Parathyroid adenoma (tissue), 2 donors: ENCODE measurements around the gene COG3.

Source experiments
- H2AFZ ChIP-seq: fragments of 300-600 bp; sonication (generic); one replicate; pipeline ENCODE4 v1.7.0; 2017; ENCODE audit warnings: antibody characterized with exemption, mild to moderate bottlenecking
- H3K27ac ChIP-seq: fragments of 300-600 bp; sonication (generic); one replicate; pipeline ENCODE4 v1.7.0; 2017
- H3K27me3 ChIP-seq: fragments of 300-600 bp; sonication (generic); one replicate; pipeline ENCODE4 v1.7.0; 2017; ENCODE audit warnings: low read length; ENCODE audit not compliant: control insufficient read depth, insufficient read depth
- H3K36me3 ChIP-seq: fragments of 300-600 bp; sonication (generic); one replicate; pipeline ENCODE4 v1.7.0; 2017; ENCODE audit warnings: low read length; ENCODE audit not compliant: control insufficient read depth, insufficient read depth
- H3K4me1 ChIP-seq: fragments of 300-600 bp; sonication (generic); one replicate; pipeline ENCODE4 v1.7.0; 2017; ENCODE audit warnings: control low read depth
- H3K4me2 ChIP-seq: fragments of 300-600 bp; sonication (generic); one replicate; pipeline ENCODE4 v1.7.0; 2017; ENCODE audit warnings: low read length
- H3K4me3 ChIP-seq: fragments of 300-600 bp; sonication (generic); one replicate; pipeline ENCODE4 v1.7.0; 2017; ENCODE audit warnings: low read depth, low read length
- H3K79me2 ChIP-seq: fragments of 300-600 bp; sonication (generic); one replicate; pipeline ENCODE4 v1.7.0; 2017; ENCODE audit warnings: control low read depth
- H3K9ac ChIP-seq: fragments of 300-600 bp; sonication (generic); one replicate; pipeline ENCODE4 v1.7.0; 2017; ENCODE audit warnings: mild to moderate bottlenecking
- H3K9me3 ChIP-seq: fragments of 300-600 bp; sonication (generic); one replicate; pipeline ENCODE4 v1.7.0; 2017; ENCODE audit warnings: low read length; ENCODE audit not compliant: control insufficient read depth
- CTCF ChIP-seq: fragments of 300-600 bp; sonication (generic); IDR thresholded peaks from one replicate; pipeline ENCODE4 v1.7.0; 2017; ENCODE audit warnings: antibody characterized with exemption, mild to moderate bottlenecking
- donor health status: primary hyperparathyroidism.

COG3 gene

GRCh38 chr13:45448965-45449559 is 15.7 kb upstream of the COG3 start:
- Histone ChIP-seq H3K27ac (no peak overlapping the region), H3K4me3 (no peak overlapping the region), H3K79me2 (no peaks in the 10 kb centered on the region), H3K36me3 (no peaks in the 10 kb centered on the region), H3K27me3 (no peaks in the 10 kb centered on the region), H3K9me3 (no peaks in the 10 kb centered on the region), H2AFZ (no peak overlapping the region), H3K4me1 (no peaks in the 10 kb centered on the region), H3K9ac (no peak overlapping the region), H3K4me2 (no peak overlapping the region)
- no peak for TF ChIP-seq CTCF

- Histone ChIP-seq H3K4me2 (no peak overlapping the region), H3K4me3 (no peak overlapping the region), H3K9me3 (no peaks in the 10 kb centered on the region), H3K27ac (no peak overlapping the region), H3K4me1 (no peaks in the 10 kb centered on the region), H3K36me3 (no peaks in the 10 kb centered on the region), H3K27me3 (no peaks in the 10 kb centered on the region), H2AFZ (no peak overlapping the region), H3K79me2 (no peaks in the 10 kb centered on the region), H3K9ac (no peak overlapping the region)
- TF ChIP-seq CTCF: no peak
These were observed 13.5 kb upstream of the COG3 start for GRCh38 chr13:45451282-45451681.

- Histone ChIP-seq H3K27me3 (no peaks in the 10 kb centered on the region), H3K9me3 (no peaks in the 10 kb centered on the region), H3K4me3 (no peak overlapping the region), H3K27ac (no peak overlapping the region), H3K4me1 (no peaks in the 10 kb centered on the region), H3K9ac (no peak overlapping the region), H3K79me2 (no peaks in the 10 kb centered on the region), H3K36me3 (no peaks in the 10 kb centered on the region), H2AFZ (no peak overlapping the region), H3K4me2 (no peak overlapping the region)
- TF ChIP-seq CTCF: no peak
These were observed 10.5 kb upstream of the COG3 start for GRCh38 chr13:45454204-45454603.

GRCh38 chr13:45456196-45456972 is 8.4 kb upstream of the COG3 start:
- TF ChIP-seq CTCF: no peak
- H3K36me3 ChIP-seq: no peaks in the 10 kb centered on the region
- no peaks in the 10 kb centered on the region for H3K27me3 ChIP-seq

More at GRCh38 chr13:45456196-45456972, 8.4 kb upstream of the COG3 start:
- Histone ChIP-seq H3K4me2 (no peak overlapping the region), H3K27ac (no peak overlapping the region), H3K9me3 (no peaks in the 10 kb centered on the region), H3K4me3 (no peak overlapping the region), H3K79me2 (no peaks in the 10 kb centered on the region), H2AFZ (no peak overlapping the region), H3K4me1 (no peaks in the 10 kb centered on the region), H3K9ac (no peak overlapping the region)
